GM19468 (cell line): ENCODE measurements around the gene ANKRD13A.
A peak's percentile ranks its signal among the peaks of the same experiment; 100 is the strongest.
"Not testable (repeated sequence)": the region's sequence is repeated elsewhere in the genome, so short reads cannot be mapped to it uniquely, and the experiment has no call there.

Source experiments
- ATAC-seq: cut with Tn5 transposase; IDR thresholded peaks from one replicate; pipeline ENCODE4 v1.9.1; 2021; ENCODE audit warnings: mild to moderate bottlenecking, moderate library complexity, moderate number of reproducible peaks; ENCODE audit not compliant: unreplicated experiment; ENCODE audit errors: extremely low read depth

The ANKRD13A gene

DNA sequence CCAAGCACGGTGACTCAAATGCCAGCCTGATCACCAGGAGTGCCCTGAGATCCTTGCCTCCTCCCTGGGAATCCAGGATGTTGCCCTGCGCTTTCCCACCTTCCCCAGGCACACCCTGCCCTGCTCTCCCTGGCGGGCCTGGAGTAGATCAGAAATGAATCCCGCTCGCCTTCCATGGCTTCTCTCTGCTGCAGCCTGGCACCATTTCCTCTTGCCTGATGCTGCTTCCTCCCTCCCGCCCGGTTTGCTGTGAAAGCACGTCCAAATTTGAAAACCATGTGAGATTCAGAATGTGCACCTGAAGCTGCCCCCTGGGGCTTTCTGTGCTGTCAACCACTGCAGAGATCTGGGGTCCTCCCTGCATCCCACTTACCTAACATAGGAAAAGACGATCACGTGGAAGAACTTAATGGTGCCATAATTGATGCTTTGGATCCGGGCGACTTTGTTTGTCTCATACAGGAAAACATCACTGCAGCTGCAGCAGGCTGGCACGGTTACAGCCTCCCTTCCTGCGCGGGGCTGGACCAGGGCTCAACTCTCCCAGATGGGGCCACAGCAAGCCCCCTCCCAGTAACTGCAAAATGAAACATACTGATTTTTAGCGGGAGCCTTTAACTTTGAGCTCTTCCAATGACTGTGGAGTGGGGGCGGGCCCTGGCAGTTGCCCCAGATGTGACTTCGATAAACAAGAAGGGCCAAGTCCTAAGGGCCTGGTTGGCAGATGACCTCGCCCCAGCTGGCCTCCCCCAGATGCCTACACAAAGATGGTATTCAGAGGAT lies 74.0 kb downstream of the ANKRD13A start:
- no peak for ATAC-seq

DNA sequence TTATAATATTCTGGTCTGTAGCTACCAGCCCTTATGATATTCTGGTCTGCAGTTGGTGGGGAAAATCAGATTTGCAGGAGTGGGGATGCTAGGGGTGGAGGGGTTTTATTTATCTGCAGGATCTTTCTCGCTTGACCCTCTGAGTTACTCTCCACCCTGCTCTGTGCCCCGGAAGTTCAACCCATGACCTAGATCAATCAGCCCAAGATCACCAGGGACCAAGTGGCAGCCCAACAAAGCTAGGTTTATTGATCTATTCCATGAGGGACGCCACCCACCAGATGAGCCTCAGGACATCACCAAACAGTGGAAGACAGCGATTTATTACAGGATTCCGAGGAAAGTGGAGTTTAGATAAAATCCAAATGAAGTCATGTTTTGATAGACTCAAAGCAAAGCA lies 74.9 kb downstream of the ANKRD13A start:
- ATAC-seq, result no peak

DNA sequence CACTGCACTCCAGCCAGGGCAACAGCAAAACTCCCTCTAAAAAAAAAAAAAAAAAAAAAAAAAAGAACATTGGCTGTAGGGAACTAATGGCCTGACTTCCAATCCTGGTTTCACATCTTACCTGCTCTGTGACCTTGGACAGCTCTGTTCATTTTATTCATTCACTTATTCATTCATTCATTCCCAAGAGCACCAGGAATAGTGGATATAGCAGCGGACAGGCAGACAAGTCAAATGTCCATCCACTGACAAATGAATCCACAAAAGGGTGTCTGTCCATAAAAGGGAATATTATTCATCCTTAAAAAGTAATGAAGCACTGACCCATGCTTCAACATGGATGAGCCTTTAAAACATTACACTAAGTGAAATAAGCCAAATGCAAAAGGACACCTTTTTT lies 76.7 kb downstream of the ANKRD13A start:
- ATAC-seq, result no peak

DNA sequence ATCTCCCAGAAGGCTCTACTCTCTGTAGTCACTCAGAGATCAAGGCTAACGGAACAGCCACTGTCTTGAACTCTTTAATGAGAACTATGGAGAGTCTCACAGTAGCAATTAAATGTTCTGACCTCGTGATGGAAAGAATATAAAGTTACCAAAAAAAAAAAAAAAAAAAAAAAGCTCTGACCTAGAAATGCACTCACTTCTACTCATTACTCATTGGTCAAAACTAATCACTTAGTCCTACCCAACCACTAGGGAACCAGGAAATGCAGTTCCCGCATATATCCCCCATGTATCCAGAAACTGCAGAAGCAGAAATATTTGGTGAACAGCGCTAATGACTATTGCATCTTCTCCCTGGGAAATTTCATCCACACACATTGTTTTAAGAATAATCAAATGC lies 78.6 kb downstream of the ANKRD13A start:
- ATAC-seq, result no peak

DNA sequence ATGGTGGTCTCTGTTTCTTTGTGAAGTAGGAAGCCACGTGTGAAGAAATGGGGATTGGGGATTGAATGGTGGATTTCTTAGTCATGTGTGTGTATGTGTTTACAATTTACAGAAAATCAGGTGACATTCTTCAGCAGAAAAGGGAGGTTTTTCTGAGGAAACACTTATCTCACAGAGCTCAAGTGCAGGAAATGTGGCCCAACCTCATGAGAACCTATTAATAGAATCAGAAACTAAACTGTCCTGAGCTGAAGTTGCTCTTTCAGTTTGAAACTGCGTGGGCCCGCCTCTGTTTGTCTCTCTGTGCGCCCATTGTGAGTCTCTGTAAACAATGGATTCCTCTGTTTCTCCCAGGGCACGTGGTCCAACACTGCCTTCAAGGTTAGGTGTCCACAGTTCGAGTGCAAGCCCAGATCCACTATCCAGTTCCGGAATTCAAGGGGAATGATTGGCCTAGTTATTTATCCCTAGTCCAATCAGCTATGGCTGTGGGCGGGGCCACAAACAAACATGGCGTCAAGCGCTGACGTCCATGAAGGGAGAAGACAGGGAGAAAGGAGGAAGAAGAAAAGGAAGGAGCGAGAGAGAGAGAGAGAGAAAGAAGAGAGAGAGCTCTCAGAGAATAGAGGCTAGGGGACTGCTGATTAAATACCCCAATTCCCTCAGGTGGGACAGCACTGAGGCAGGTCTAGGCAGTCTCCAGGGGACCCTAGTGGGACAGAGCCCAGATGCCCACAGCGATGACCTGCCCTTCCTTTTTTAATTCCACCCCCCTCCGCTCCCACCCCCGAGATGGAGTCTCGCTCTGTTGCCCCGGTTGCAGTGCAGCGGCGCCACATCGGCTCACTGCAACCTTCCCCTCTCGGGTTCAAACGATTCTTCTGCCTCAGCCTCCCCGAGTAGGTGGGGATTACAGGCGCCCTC lies 80.5 kb downstream of the ANKRD13A start:
- ATAC-seq, result peak; percentile 94

DNA sequence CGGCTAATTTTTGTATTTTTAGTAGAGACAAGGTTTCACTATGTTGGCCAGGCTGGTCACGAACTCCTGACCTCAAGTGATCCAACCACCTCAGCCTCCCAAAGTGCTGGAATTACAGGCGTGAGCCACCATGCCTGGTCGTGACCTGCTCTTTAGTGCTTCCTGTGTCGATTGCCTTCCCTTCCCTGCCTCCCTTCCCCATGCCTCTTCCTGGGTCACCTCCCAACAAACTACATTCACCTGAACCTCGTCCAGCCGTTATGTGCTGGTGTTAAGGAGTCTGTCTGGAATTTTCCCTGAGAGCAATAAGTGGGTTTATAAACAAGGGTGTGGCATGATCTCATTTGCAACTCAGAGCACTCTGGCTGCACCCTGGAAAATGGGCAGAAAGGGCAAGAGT lies 81.2 kb downstream of the ANKRD13A start:
- no peak for ATAC-seq

DNA sequence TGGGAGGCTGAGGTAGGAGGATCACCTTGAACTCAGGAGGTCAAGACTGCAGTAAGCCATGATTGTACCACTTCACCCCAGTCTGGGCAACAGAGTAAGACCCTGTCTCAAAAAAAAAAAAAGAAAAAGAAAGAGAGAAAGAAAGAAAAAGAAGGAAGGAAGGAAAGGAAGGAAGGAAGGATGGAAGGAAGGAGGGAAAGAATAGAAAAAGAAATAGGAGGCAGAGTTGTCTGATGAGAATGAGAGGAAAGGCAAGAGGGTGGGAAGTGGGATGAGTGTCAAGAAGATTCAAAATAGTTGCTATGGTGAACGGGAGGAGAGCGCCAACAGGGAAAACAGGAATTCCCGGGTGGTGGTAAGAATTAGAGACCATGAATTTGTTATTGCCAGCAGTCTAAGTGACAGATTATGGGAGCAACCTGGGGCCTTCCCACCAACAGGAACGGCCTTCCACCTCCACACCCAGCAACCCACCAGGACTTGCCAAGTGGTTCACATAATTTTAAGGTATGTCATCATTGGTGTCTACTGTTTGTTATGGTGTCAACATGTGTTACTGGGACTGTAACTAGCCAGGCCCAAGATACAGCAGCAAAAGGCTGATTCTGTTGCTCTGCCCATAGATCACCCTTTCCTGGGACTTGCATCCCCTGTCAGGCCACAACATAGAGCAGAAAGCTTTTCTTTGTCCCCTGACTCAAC lies 85.2 kb downstream of the ANKRD13A start:
- ATAC-seq, result no peak

DNA sequence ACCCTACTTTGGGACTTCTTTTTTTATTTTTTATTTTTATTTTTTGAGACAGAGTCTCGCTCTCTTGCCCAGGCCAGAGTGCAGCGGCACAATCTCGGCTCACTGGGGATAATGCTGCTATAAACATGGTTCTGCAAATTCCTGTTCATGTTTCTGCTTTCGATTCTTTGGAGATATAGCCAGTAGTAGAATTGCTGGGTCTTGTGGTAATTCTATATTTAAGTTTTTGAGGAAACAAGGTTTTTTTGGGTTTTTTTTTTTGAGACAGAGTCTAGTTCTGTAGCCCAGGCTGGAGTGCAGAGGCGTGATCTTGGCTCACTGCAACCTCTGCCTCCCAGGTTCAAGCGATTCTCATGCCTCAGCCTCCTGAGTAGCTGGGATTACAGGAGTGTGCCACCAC lies 89.0 kb downstream of the ANKRD13A start:
- not testable (repeated sequence) for ATAC-seq

DNA sequence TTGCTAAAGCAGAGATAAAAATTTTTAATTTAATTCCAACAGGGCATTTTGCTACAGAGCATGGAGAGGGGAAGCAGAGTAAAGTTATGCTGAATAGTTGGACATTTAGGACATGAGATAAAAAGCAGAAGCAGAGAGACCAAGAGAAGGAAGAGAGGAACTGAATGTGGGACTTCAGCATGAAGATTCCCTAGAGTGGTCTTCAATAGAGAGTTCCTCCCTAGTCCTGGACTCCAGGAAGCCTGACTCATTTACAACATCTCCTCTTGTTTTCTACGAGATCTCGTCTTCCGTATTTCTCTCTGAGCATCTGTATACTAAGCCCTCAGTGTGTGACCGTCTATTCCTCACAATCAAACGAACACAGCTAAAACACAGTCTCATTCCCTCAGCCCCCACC lies 89.7 kb downstream of the ANKRD13A start:
- ATAC-seq, result no peak
